ENCODE measurements around the gene PTPRCAP. TPM values are rescaled to one million over a fixed set of nuclear protein-coding genes. Genes with fewer than 3 reads are reported as not detected.

The PTPRCAP gene
- total and polyA plus RNA-seq, 2 experiments from 2014 or later = 3.3 to 3.5 TPM

DNA sequence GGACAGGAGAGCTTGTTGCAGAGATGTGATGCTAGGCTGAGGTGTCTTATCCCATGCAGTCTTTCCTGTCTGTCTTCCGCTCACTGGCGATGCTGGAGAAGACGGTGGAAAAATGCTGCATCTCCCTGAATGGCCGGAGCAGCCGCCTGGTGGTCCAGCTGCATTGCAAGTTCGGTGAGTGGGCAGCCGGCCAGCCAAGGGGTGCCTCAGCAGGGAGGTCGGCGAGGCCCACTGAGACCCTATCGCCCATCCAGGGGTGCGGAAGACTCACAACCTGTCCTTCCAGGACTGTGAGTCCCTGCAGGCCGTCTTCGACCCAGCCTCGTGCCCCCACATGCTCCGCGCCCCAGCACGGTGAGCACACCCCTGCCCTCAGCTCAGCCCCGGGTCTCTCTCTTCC is 44.0 kb downstream of the PTPRCAP start:
- DNase-seq (ENCODE audit: low spot score) (no peak), ATAC-seq (no peak)
- no peak overlapping the region for H3K27ac Mint-ChIP-seq
- Histone ChIP-seq H2AFZ (no peak overlapping the region), H3K36me3 (ENCODE audit: insufficient read depth) (no peaks in the 10 kb centered on the region), H3K9me2 (ENCODE audit: insufficient read depth) (no peaks in the 10 kb centered on the region), H3K4me2 (no peak overlapping the region), H3K27ac (ENCODE audit: low read depth) (no peak overlapping the region), H3K4me3 (no peak overlapping the region), H4K20me1 (replicated peaks; ENCODE audit: insufficient read depth) (no peaks in the 10 kb centered on the region; the same call in 1 of the 2 replicates), H3K4me1 (ENCODE audit: insufficient read depth) (peaks cover 14% of the 10 kb centered on the region), H3K79me2 (replicated peaks; ENCODE audit: insufficient read depth) (0 out of 2 replicates have a peak, but pooled peaks cover 3% of the 10 kb centered on the region), H3F3A (replicated peaks; ENCODE audit: low read depth) (0 out of 2 replicates have a peak, but pooled peaks cover 12% of the 10 kb centered on the region), H3K27me3 (ENCODE audit: insufficient read depth) (no peaks in the 10 kb centered on the region)
- peaks cover 43% of the 10 kb centered on the region for H3K4me1 Mint-ChIP-seq
- TF ChIP-seq, protein P1, sequence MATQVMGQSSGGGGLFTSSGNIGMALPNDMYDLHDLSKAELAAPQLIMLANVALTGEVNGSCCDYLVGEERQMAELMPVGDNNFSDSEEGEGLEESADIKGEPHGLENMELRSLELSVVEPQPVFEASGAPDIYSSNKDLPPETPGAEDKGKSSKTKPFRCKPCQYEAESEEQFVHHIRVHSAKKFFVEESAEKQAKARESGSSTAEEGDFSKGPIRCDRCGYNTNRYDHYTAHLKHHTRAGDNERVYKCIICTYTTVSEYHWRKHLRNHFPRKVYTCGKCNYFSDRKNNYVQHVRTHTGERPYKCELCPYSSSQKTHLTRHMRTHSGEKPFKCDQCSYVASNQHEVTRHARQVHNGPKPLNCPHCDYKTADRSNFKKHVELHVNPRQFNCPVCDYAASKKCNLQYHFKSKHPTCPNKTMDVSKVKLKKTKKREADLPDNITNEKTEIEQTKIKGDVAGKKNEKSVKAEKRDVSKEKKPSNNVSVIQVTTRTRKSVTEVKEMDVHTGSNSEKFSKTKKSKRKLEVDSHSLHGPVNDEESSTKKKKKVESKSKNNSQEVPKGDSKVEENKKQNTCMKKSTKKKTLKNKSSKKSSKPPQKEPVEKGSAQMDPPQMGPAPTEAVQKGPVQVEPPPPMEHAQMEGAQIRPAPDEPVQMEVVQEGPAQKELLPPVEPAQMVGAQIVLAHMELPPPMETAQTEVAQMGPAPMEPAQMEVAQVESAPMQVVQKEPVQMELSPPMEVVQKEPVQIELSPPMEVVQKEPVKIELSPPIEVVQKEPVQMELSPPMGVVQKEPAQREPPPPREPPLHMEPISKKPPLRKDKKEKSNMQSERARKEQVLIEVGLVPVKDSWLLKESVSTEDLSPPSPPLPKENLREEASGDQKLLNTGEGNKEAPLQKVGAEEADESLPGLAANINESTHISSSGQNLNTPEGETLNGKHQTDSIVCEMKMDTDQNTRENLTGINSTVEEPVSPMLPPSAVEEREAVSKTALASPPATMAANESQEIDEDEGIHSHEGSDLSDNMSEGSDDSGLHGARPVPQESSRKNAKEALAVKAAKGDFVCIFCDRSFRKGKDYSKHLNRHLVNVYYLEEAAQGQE (IDR thresholded peaks at IDR 0.05; ENCODE audit: unreplicated experiment) = no peak
- TF ChIP-seq STAT1 (IDR thresholded peaks at IDR 0.05; ENCODE audit: unreplicated experiment) (no peak), EZH2 (IDR thresholded peaks at IDR 0.05; ENCODE audit: low read depth, unreplicated experiment) (no peak), EZH2phosphoT487 (IDR thresholded peaks at IDR 0.05; ENCODE audit: unreplicated experiment) (no peak), ZNF331 (CRISPR knock-in tag; IDR thresholded peaks at IDR 0.05; ENCODE audit: low read depth) (no peak), NANOG (IDR thresholded peaks at IDR 0.05; ENCODE audit: borderline replicate concordance) (no peak), POLR2AphosphoS5 (IDR thresholded peaks at IDR 0.05; ENCODE audit: low read depth) (no peak), JUNB (IDR thresholded peaks at IDR 0.05; ENCODE audit: unreplicated experiment) (no peak), CREB1 (CRISPR knock-in tag; IDR thresholded peaks at IDR 0.05; ENCODE audit: low read depth) (no peak), ZNF114 (CRISPR knock-in tag; IDR thresholded peaks at IDR 0.05) (no peak)
- TF ChIP-seq, protein P2, sequence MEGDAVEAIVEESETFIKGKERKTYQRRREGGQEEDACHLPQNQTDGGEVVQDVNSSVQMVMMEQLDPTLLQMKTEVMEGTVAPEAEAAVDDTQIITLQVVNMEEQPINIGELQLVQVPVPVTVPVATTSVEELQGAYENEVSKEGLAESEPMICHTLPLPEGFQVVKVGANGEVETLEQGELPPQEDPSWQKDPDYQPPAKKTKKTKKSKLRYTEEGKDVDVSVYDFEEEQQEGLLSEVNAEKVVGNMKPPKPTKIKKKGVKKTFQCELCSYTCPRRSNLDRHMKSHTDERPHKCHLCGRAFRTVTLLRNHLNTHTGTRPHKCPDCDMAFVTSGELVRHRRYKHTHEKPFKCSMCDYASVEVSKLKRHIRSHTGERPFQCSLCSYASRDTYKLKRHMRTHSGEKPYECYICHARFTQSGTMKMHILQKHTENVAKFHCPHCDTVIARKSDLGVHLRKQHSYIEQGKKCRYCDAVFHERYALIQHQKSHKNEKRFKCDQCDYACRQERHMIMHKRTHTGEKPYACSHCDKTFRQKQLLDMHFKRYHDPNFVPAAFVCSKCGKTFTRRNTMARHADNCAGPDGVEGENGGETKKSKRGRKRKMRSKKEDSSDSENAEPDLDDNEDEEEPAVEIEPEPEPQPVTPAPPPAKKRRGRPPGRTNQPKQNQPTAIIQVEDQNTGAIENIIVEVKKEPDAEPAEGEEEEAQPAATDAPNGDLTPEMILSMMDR (conservative IDR thresholded peaks at IDR 0.05; ENCODE audit: low read depth in 2 of 2) = no peak
- TF ChIP-seq, protein P3, sequence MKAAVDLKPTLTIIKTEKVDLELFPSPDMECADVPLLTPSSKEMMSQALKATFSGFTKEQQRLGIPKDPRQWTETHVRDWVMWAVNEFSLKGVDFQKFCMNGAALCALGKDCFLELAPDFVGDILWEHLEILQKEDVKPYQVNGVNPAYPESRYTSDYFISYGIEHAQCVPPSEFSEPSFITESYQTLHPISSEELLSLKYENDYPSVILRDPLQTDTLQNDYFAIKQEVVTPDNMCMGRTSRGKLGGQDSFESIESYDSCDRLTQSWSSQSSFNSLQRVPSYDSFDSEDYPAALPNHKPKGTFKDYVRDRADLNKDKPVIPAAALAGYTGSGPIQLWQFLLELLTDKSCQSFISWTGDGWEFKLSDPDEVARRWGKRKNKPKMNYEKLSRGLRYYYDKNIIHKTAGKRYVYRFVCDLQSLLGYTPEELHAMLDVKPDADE (IDR thresholded peaks at IDR 0.05) = no peak
- TF ChIP-seq, protein P4, sequence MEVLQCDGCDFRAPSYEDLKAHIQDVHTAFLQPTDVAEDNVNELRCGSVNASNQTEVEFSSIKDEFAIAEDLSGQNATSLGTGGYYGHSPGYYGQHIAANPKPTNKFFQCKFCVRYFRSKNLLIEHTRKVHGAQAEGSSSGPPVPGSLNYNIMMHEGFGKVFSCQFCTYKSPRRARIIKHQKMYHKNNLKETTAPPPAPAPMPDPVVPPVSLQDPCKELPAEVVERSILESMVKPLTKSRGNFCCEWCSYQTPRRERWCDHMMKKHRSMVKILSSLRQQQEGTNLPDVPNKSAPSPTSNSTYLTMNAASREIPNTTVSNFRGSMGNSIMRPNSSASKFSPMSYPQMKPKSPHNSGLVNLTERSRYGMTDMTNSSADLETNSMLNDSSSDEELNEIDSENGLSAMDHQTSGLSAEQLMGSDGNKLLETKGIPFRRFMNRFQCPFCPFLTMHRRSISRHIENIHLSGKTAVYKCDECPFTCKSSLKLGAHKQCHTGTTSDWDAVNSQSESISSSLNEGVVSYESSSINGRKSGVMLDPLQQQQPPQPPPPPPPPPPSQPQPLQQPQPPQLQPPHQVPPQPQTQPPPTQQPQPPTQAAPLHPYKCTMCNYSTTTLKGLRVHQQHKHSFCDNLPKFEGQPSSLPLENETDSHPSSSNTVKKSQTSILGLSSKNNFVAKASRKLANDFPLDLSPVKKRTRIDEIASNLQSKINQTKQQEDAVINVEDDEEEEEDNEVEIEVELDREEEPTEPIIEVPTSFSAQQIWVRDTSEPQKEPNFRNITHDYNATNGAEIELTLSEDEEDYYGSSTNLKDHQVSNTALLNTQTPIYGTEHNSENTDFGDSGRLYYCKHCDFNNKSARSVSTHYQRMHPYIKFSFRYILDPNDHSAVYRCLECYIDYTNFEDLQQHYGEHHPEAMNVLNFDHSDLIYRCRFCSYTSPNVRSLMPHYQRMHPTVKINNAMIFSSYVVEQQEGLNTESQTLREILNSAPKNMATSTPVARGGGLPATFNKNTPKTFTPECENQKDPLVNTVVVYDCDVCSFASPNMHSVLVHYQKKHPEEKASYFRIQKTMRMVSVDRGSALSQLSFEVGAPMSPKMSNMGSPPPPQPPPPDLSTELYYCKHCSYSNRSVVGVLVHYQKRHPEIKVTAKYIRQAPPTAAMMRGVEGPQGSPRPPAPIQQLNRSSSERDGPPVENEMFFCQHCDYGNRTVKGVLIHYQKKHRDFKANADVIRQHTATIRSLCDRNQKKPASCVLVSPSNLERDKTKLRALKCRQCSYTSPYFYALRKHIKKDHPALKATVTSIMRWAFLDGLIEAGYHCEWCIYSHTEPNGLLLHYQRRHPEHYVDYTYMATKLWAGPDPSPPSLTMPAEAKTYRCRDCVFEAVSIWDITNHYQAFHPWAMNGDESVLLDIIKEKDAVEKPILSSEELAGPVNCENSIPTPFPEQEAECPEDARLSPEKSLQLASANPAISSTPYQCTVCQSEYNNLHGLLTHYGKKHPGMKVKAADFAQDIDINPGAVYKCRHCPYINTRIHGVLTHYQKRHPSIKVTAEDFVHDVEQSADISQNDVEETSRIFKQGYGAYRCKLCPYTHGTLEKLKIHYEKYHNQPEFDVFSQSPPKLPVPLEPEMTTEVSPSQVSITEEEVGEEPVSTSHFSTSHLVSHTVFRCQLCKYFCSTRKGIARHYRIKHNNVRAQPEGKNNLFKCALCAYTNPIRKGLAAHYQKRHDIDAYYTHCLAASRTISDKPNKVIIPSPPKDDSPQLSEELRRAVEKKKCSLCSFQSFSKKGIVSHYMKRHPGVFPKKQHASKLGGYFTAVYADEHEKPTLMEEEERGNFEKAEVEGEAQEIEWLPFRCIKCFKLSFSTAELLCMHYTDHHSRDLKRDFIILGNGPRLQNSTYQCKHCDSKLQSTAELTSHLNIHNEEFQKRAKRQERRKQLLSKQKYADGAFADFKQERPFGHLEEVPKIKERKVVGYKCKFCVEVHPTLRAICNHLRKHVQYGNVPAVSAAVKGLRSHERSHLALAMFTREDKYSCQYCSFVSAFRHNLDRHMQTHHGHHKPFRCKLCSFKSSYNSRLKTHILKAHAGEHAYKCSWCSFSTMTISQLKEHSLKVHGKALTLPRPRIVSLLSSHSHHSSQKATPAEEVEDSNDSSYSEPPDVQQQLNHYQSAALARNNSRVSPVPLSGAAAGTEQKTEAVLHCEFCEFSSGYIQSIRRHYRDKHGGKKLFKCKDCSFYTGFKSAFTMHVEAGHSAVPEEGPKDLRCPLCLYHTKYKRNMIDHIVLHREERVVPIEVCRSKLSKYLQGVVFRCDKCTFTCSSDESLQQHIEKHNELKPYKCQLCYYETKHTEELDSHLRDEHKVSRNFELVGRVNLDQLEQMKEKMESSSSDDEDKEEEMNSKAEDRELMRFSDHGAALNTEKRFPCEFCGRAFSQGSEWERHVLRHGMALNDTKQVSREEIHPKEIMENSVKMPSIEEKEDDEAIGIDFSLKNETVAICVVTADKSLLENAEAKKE (CRISPR knock-in tag; IDR thresholded peaks at IDR 0.05) = no peak
- H3K36me3 Mint-ChIP-seq (ENCODE audit: low read depth) = peaks cover 30% of the 10 kb centered on the region
- 0 out of 3 replicates have a peak overlapping the region, but pooled peaks have one; percentile 90 for H3K4me3 Mint-ChIP-seq
- no peaks in the 10 kb centered on the region for H3K9me3 Mint-ChIP-seq
- H3K27me3 Mint-ChIP-seq (ENCODE audit: insufficient read depth, low read depth, poor library complexity) = peaks cover 21% of the 10 kb centered on the region
